ENCODE measurements around the gene GTPBP4.

- no peak for TF ChIP-seq CTCF (IDR thresholded peaks at IDR 0.05; ENCODE audit: control extremely low read depth in 1 of 3, insufficient read depth in 1 of 3, low read depth in 1 of 3, low read length in 3 of 3)
- no peak for TF ChIP-seq EZH2 (IDR thresholded peaks at IDR 0.05; ENCODE audit: low read depth, low read length, severe bottlenecking)
- no peak for TF ChIP-seq EGR1 (IDR thresholded peaks at IDR 0.05; ENCODE audit: borderline replicate concordance, low read depth, low read length)
- TF ChIP-seq POLR2AphosphoS5 (IDR thresholded peaks at IDR 0.05; ENCODE audit: low read depth, low read length) = no peak
Measured at GRCh38 chr10:963655-964054, 24.6 kb upstream of the GTPBP4 start.

Data from H1 (cell line).